ENCODE measurements around the gene SMARCD2. TPM values are rescaled to one million over a fixed set of nuclear protein-coding genes. Genes with fewer than 3 reads are reported as not detected.
A peak's percentile ranks its signal among the peaks of the same experiment; 100 is the strongest.

The SMARCD2 gene
- total RNA-seq, 1 donor from 2014 or later: 107 TPM

DNA sequence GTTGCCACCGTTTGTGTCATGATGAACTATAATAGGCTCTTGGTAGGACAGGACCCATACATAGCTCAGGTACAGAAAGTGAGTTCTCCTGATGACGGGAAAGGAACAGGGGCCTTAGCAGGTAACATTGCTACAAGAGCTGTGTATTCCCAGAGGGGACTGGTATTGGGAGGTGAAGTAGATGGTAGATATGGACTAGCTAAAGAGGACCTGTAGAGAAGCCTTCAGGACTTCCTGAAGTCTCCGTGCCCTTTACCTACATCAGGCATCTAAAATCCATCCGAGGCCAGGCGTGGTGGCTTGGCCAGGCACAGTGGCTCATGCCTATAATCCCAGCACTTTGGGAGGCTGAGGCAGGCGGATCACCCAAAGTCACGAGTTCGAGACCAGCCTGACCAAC, 12.7 kb upstream of the SMARCD2 start:
- TF ChIP-seq, protein P1, sequence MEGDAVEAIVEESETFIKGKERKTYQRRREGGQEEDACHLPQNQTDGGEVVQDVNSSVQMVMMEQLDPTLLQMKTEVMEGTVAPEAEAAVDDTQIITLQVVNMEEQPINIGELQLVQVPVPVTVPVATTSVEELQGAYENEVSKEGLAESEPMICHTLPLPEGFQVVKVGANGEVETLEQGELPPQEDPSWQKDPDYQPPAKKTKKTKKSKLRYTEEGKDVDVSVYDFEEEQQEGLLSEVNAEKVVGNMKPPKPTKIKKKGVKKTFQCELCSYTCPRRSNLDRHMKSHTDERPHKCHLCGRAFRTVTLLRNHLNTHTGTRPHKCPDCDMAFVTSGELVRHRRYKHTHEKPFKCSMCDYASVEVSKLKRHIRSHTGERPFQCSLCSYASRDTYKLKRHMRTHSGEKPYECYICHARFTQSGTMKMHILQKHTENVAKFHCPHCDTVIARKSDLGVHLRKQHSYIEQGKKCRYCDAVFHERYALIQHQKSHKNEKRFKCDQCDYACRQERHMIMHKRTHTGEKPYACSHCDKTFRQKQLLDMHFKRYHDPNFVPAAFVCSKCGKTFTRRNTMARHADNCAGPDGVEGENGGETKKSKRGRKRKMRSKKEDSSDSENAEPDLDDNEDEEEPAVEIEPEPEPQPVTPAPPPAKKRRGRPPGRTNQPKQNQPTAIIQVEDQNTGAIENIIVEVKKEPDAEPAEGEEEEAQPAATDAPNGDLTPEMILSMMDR (IDR thresholded peaks at IDR 0.05; ENCODE audit: insufficient read depth, low read length, poor library complexity, severe bottlenecking): no peak
- Histone ChIP-seq H3K4me3 (ENCODE audit: low read depth, low read length) (no peak overlapping the region), H3K27me3 (ENCODE audit: control insufficient read depth, insufficient read depth, low read length) (peaks cover 5% of the 10 kb centered on the region), H3K36me3 (ENCODE audit: control insufficient read depth, insufficient read depth, low read length) (no peaks in the 10 kb centered on the region)
- DNase-seq (ENCODE audit: low read depth): no peak

DNA sequence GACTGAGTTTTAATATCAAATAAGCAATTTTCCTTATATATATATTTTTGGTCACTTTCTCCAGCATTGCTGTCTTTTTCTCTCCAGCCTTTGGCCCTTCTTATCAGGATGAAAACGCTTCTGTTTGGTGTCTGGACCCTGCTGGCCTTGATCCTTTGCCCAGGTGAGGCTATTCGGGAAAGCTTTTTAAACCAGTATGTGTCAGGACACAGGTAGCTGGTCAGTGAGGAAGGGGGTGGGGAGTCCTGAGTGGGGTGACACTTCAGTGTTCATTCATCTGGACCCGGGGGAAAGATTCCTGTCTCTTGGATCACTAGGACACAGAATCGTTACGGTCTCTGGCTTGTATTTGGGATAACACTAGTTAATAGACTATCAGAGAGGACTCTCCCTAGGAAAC, 12.2 kb upstream of the SMARCD2 start:
- Histone ChIP-seq H3K4me3 (ENCODE audit: low read depth, low read length) (no peak overlapping the region), H3K36me3 (ENCODE audit: control insufficient read depth, insufficient read depth, low read length) (no peaks in the 10 kb centered on the region), H3K27me3 (ENCODE audit: control insufficient read depth, insufficient read depth, low read length) (peaks cover 5% of the 10 kb centered on the region)
- DNase-seq (ENCODE audit: low read depth): no peak
- TF ChIP-seq, protein P1 (IDR thresholded peaks at IDR 0.05; ENCODE audit: insufficient read depth, low read length, poor library complexity, severe bottlenecking): no peak

DNA sequence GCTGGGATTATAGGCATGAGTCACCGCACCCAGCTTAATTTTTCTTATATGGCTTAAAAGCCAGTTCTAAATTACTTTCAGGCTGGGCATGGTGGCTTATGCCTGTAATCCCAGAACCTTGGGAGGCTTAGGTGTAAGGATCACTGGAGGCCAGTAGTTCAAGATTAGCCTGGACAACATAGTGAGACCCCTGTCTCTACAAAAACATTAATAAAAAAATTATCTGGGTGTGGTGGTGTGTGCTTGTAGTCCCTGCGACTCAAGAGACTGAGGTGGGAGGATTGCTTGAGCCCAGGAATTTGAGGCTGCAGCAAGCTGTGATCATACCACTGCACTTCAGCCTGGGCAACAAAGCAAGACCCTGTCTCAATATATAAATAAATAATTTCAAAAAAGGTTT, 10.8 kb upstream of the SMARCD2 start:
- Histone ChIP-seq H3K36me3 (ENCODE audit: control insufficient read depth, insufficient read depth, low read length) (no peaks in the 10 kb centered on the region), H3K4me3 (ENCODE audit: low read depth, low read length) (no peak overlapping the region), H3K27me3 (ENCODE audit: control insufficient read depth, insufficient read depth, low read length) (peaks cover 2% of the 10 kb centered on the region)
- DNase-seq (ENCODE audit: low read depth): no peak
- TF ChIP-seq, protein P1 (IDR thresholded peaks at IDR 0.05; ENCODE audit: insufficient read depth, low read length, poor library complexity, severe bottlenecking): no peak

DNA sequence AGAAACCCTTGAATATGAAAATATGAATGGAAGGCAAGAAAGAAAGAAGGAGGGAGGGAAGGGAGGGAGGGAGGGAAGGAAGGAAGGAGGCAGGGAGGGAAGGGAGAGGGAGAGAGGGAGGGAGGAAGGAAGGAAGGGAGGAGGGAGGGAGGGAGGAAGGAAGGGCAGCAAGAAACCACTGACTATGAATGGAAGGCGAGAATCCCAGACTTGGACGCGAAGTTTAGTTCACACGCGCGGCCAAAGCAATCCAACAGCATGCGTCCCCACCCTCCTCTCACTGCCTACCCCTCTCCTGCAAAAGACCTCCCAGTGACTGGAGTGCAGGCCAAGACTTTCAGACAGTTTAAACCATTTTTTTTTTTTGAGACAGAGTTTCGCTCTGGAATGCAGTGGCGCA, 7.9 kb upstream of the SMARCD2 start:
- no peak overlapping the region for H3K4me3 ChIP-seq (ENCODE audit: low read depth, low read length)
- TF ChIP-seq, protein P1 (IDR thresholded peaks at IDR 0.05; ENCODE audit: insufficient read depth, low read length, poor library complexity, severe bottlenecking): no peak
- H3K27me3 ChIP-seq (ENCODE audit: control insufficient read depth, insufficient read depth, low read length): peaks cover 2% of the 10 kb centered on the region
- DNase-seq (ENCODE audit: low read depth): no peak
- no peaks in the 10 kb centered on the region for H3K36me3 ChIP-seq (ENCODE audit: control insufficient read depth, insufficient read depth, low read length)

DNA sequence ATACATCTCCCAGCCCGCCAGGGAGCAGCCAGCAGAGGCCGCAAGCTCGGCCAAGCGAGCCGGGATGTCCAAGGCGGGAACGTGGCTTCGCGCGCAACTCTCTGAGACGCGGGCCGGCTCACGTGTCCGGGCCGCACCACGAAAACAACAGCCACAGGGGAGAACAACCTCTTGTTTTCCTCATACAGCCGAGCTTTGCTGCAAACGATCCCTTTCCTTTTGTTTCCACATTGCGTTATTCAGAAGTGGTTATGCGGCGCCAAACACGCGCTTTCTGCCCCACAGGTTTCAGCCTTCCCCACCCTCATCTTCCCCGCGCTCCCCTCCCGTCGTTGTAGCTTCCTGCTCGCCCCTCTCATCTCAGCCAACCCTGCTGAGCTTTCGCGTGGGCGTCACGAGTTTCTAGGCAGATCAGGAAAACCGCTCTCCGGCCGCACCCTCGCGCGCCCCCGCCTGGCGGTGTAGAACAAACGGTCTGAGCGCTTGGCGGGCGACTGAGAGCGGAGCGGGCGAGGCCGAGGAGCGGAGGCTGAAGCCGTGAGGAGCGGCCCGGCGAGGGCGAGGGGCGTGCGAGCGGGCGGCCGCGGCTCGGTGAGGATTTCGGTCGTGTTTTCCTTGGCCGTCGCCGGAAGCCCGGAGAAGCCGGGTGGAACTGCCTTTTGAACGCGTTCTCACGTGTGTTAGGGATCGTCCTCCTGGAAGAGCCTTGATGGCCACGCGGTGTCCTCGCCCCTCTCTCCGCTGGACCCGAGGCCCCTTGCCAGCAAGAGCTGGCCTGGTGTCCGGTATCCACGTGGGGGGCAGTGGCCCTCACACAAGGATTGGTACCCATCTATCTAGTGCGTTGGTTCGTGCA, 6.6 kb upstream of the SMARCD2 start:
- H3K4me3 ChIP-seq (ENCODE audit: low read depth, low read length): peak overlapping the region; percentile 29
- TF ChIP-seq, protein P1 (IDR thresholded peaks at IDR 0.05; ENCODE audit: insufficient read depth, low read length, poor library complexity, severe bottlenecking): peak; percentile 72
- no peaks in the 10 kb centered on the region for H3K36me3 ChIP-seq (ENCODE audit: control insufficient read depth, insufficient read depth, low read length)
- peaks cover 2% of the 10 kb centered on the region for H3K27me3 ChIP-seq (ENCODE audit: control insufficient read depth, insufficient read depth, low read length)
- DNase-seq (ENCODE audit: low read depth): no peak

Data from kidney epithelial cell (primary cell).